GM06990 (cell line): Measurements from ENCODE around the gene LRP1.

Experiments used
- DNase-seq: peaks from one replicate; pipeline ENCODE4 v3.0.0-alpha.2; 2011; ENCODE audit not compliant: insufficient read length; ENCODE audit errors: extremely low read depth
- H3K27me3 ChIP-seq: replicated peaks from 2 replicates; pipeline ENCODE4 v1.6.0; 2011; ENCODE audit warnings: low read length; ENCODE audit not compliant: control insufficient read depth, insufficient read depth
- H3K36me3 ChIP-seq: 2 replicates; pipeline ENCODE4 v1.5.1; 2011; ENCODE audit warnings: low read length; ENCODE audit not compliant: control insufficient read depth, insufficient read depth
- H3K4me3 ChIP-seq: replicated peaks from 2 replicates; pipeline ENCODE4 v1.5.1; 2011; ENCODE audit warnings: low read depth, mild to moderate bottlenecking, control low read depth, low read length
- CTCF ChIP-seq: IDR thresholded peaks from 2 replicates; pipeline ENCODE4 v1.5.1; 2011; ENCODE audit warnings: low read length, control low read depth, mild to moderate bottlenecking, inconsistent platforms; ENCODE audit not compliant: insufficient read depth, poor library complexity, severe bottlenecking

Gene LRP1

GRCh38 chr12:57201631-57202030 lies 73.3 kb downstream of the LRP1 start:
- H3K36me3 ChIP-seq = no peaks in the 10 kb centered on the region
- H3K4me3 ChIP-seq = no peak overlapping the region
- no peaks in the 10 kb centered on the region; the same call in 1 of the 2 replicates for H3K27me3 ChIP-seq
- no peak for DNase-seq
- TF ChIP-seq CTCF = no peak

GRCh38 chr12:57202321-57202720 lies 74.0 kb downstream of the LRP1 start:
- no peak for TF ChIP-seq CTCF
- DNase-seq = no peak
- H3K4me3 ChIP-seq = no peak overlapping the region
- no peaks in the 10 kb centered on the region for H3K36me3 ChIP-seq
- no peaks in the 10 kb centered on the region for H3K27me3 ChIP-seq

- no peaks in the 10 kb centered on the region for H3K27me3 ChIP-seq
- TF ChIP-seq CTCF = no peak
- H3K4me3 ChIP-seq = no peak overlapping the region
- H3K36me3 ChIP-seq = no peaks in the 10 kb centered on the region
- no peak for DNase-seq
Observed at GRCh38 chr12:57203201-57203600, 74.9 kb downstream of the LRP1 start.

- DNase-seq = no peak
- no peak for TF ChIP-seq CTCF
- Histone ChIP-seq H3K36me3 (no peaks in the 10 kb centered on the region), H3K27me3 (no peaks in the 10 kb centered on the region), H3K4me3 (no peak overlapping the region)
Observed at GRCh38 chr12:57203791-57204190, 75.5 kb downstream of the LRP1 start.

GRCh38 chr12:57204454-57204853 lies 76.2 kb downstream of the LRP1 start:
- Histone ChIP-seq H3K4me3 (no peak overlapping the region), H3K27me3 (no peaks in the 10 kb centered on the region), H3K36me3 (no peaks in the 10 kb centered on the region)
- TF ChIP-seq CTCF = no peak
- no peak for DNase-seq

GRCh38 chr12:57205186-57205585 lies 76.9 kb downstream of the LRP1 start:
- no peak overlapping the region for H3K4me3 ChIP-seq

More at GRCh38 chr12:57205186-57205585, 76.9 kb downstream of the LRP1 start:
- DNase-seq = no peak
- Histone ChIP-seq H3K27me3 (no peaks in the 10 kb centered on the region; the same call in 1 of the 2 replicates), H3K36me3 (no peaks in the 10 kb centered on the region)
- TF ChIP-seq CTCF = no peak
